Right atrium auricular region (tissue), 2 donors: ENCODE results near the gene NDUFV3. TPM values are rescaled to one million over a fixed set of nuclear protein-coding genes. Genes with fewer than 3 reads are reported as not detected.

Source experiments
- DNase-seq: peaks from one replicate; pipeline ENCODE4 v3.0.0-alpha.2; 2019; ENCODE audit warnings: low spot score
- H3K27ac ChIP-seq, 2 donors: fragments of 200-600 bp; sonication (generic); 1 replicate in 1 of 2; 2 replicates in 1 of 2; pipeline ENCODE4 v1.5.1; 2016 to 2019
- H3K27me3 ChIP-seq, 2 donors: fragments of 200-600 bp; sonication (generic); one replicate each; pipeline versions ENCODE4 v1.5.1 to v1.6.0; 2017 to 2019
- H3K36me3 ChIP-seq: fragments of 200-600 bp; sonication (generic); one replicate; pipeline ENCODE4 v1.5.1; 2016
- H3K4me1 ChIP-seq, 2 donors: fragments of 200-600 bp; sonication (generic); one replicate each; pipeline versions ENCODE4 v1.5.1 to v1.6.0; 2017 to 2019
- H3K4me3 ChIP-seq, 2 donors: fragments of 200-600 bp; sonication (generic); 1 replicate in 1 of 2; 2 replicates in 1 of 2; pipeline ENCODE4 v1.5.1; 2017 to 2019; ENCODE audit warnings: mild to moderate bottlenecking in 1 of 2, moderate library complexity in 1 of 2
- H3K9me3 ChIP-seq, 2 donors: fragments of 200-600 bp; sonication (generic); one replicate each; pipeline ENCODE4 v1.5.1; 2019
- total RNA-seq, 2 donors: library from RNA; depleted of rRNA; stranded (reverse); fragments of >200 nt; gene quantifications; one replicate each; pipeline ENCODE4 v1.1.0, GENCODE V29; 2016
- TF ChIP-seq, protein P1 (sequence below), 2 donors: fragments of 200-600 bp; sonication (generic); IDR thresholded peaks; one replicate each; pipeline ENCODE4 v1.5.1; 2019; ENCODE audit warnings: antibody characterized with exemption in 2 of 2

NDUFV3 gene
- total RNA-seq, result 10 to 100 TPM; 28.8 to 37.4 TPM

DNA sequence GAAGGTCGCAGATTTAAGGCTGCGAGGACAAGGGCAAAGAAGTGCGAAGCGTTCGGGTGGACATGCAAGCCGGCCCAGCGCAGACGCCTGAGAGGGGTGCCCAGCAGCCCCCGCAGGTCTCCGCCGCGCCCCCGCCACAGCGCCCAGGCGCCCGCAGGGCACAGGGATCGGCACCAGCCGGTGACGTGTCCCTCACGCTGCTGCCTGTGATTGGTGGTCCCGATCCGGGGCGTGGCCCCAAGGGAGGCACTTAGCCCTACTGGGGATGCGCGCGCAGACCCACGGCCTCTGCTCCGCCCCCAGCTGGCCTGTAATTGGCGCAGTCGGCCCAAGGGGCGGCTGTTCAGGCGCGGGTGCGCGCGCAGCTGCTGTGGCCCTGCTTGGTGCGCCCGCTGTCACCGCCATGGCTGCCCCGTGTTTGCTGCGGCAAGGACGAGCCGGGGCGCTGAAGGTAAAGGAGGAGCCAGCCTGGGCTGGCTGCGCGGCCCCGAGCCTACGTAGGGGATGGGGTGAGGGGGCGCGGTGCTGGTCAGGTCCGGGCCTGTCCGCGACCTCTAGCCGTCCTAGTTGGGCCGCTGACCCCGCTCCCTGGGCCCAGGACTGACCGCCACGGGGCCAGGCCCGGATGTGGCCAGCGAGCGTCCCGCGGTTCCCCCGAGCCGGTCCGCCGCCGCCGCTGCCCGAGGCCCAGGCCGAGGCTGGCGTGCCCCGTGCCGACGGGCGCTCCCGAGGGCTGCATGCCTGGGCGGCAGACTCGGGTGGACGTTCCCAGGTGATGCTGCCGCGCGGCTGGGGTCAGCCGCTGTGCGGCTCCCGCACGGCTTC is at the start of gene NDUFV3:
NDUFV3 (plus strand) TSS at position 379 of the 825 bp plus-strand sequence; CDS start at position 404, 25 bp downstream.
- Histone ChIP-seq H3K9me3 (no peaks in the 10 kb centered on the region), H3K4me1 (peaks cover 0 to 15% of the 10 kb centered on the region in 2 donors), H3K4me3 (peak within 1 kb of the TSS; percentile 65 to 92), H3K27ac (peak within 1 kb of the TSS; percentile 93 to 97), H3K27me3 (no peaks in the 10 kb centered on the region), H3K36me3 (peaks cover 17% of the 10 kb centered on the region)
- DNase-seq, result peak; percentile 100
- TF ChIP-seq, protein P1, sequence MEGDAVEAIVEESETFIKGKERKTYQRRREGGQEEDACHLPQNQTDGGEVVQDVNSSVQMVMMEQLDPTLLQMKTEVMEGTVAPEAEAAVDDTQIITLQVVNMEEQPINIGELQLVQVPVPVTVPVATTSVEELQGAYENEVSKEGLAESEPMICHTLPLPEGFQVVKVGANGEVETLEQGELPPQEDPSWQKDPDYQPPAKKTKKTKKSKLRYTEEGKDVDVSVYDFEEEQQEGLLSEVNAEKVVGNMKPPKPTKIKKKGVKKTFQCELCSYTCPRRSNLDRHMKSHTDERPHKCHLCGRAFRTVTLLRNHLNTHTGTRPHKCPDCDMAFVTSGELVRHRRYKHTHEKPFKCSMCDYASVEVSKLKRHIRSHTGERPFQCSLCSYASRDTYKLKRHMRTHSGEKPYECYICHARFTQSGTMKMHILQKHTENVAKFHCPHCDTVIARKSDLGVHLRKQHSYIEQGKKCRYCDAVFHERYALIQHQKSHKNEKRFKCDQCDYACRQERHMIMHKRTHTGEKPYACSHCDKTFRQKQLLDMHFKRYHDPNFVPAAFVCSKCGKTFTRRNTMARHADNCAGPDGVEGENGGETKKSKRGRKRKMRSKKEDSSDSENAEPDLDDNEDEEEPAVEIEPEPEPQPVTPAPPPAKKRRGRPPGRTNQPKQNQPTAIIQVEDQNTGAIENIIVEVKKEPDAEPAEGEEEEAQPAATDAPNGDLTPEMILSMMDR (IDR thresholded peaks at IDR 0.05), result peak in 1 of 2 donors; percentile 25

DNA sequence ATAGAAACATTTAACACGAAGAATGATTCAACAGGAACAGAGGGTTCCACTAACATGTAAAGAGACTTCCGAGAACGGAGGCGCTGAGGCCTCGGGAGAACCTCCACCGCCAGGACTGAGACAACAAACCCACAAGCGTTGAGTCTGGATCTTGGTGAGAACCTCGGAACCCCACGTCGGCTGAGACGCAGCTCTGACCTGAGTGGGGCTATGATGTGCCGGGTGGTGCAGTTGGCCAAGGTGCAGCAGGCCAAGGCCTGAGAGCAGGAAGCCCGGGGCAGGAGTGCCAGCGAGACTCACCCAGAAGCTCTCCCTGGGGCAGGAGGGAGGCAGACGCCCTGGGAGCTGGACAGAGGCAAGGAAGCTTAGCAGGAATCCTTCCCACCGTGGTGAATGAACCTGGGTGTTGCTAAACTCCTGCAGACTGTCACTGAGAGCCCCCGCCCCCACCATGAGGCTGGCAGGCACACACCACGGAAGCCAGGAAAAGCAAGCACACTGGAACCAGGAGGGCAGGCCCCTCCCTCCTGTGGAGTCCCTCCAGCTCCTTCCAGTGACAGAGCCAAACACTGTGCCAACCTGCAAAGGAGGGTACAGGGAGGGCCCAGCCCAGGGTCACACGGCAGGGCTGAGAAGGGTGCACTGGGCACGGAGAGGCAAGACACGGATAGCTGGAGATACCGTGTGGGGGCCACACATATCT is 48.5 kb upstream of the NDUFV3 start:
- no peak overlapping the region for H3K4me3 ChIP-seq
- no peaks in the 10 kb centered on the region for H3K9me3 ChIP-seq
- peaks cover 34% of the 10 kb centered on the region for H3K36me3 ChIP-seq
- DNase-seq, result no peak
- TF ChIP-seq, protein P1 (IDR thresholded peaks at IDR 0.05), result no peak
- no peaks in the 10 kb centered on the region for H3K4me1 ChIP-seq
- H3K27me3 ChIP-seq, result no peaks in the 10 kb centered on the region
- H3K27ac ChIP-seq, result peak overlapping the region in 1 of 2 donors; percentile 48

DNA sequence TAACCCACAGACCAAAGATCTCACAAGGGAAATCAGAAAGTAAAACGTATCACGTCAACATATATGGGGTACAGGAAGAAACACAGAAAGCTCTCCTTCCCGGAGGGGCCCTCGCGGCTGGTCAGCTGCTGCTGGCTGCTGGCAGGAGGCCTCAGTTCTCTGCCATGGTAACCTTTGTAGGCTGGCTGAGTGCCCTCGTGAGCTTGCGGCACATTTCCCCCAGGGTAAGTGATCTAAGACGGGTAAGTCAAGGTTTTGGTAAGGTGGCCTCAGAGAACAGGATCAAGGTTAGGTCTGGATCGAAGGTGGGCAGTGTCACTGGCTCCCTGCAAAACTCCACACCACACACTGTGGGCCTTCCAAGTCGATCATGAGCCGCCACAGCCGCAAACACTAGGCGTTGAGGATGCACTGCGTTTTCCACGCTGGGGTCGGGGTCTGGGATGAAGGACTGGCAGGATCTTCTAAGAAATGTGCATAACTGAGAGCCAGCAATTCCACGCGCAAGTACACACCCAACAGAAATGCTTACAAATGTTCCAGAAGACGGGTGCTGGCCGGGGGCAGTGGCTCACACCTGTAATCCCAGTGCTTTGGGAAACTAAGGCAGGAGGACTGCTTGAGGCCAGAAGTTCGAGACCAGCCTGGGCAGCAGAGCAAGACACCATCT is 47.7 kb upstream of the NDUFV3 start:
- no peaks in the 10 kb centered on the region for H3K27me3 ChIP-seq
- no peaks in the 10 kb centered on the region for H3K9me3 ChIP-seq
- TF ChIP-seq, protein P1 (IDR thresholded peaks at IDR 0.05), result no peak
- no peaks in the 10 kb centered on the region for H3K4me1 ChIP-seq
- peak overlapping the region in 1 of 2 donors; percentile 48 for H3K27ac ChIP-seq
- no peak for DNase-seq
- H3K4me3 ChIP-seq, result no peak overlapping the region
- peaks cover 30% of the 10 kb centered on the region for H3K36me3 ChIP-seq

DNA sequence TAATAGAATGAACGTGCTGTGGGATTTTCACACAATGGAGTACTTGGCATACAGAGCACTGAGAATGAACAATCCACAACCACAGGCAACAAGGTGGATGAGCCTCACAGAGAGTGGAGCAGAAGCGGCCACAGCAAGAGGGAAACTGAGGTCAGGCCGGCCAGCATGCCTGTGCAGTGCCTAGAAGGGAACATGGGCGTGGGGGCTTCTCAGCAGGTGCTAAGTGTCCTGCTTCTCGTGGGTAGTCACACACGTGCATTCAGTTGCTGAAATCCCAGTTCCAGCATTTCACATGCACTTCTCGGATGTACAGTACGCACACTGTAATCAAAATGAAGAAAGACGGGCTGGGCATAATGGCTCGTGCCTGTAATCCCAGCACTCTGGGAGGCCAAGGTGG is 46.9 kb upstream of the NDUFV3 start:
- DNase-seq, result no peak
- no peak overlapping the region for H3K4me3 ChIP-seq
- no peaks in the 10 kb centered on the region for H3K4me1 ChIP-seq
- peaks cover 23% of the 10 kb centered on the region for H3K36me3 ChIP-seq
- H3K27me3 ChIP-seq, result no peaks in the 10 kb centered on the region
- TF ChIP-seq, protein P1 (IDR thresholded peaks at IDR 0.05), result no peak
- H3K27ac ChIP-seq, result no peak overlapping the region
- no peaks in the 10 kb centered on the region for H3K9me3 ChIP-seq

DNA sequence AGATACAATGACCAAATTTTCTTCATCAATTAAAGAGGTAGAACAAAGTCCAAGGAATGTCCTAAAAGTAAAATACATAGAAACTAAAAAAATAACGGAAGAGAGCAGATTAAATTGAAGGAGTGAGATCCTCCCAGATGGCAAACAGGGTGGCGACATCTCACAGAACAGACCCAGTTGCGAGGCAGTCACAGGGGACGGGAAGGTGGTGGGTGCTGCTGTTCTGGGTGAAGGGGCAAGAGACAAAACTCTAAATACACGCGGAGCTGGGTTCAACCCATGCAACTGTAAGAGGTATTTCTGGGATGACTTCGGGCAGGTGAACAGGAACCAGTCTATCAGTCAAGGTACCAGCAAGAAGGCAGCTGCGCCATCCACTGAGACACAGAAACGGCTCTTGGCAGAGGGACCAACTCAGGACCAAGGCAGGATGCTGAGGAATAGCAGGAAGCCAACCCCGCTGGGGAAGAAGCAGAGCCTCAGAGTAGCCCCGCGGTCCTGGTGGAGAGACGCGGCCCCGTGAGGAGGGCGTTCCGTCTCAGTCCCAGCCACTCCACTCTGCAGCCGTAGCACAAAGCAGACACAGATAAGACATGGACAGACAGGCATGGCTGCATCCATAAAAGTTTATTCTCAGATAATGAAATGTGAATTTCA is 45.9 kb upstream of the NDUFV3 start:
- DNase-seq, result no peak
- TF ChIP-seq, protein P1 (IDR thresholded peaks at IDR 0.05), result no peak
- H3K27me3 ChIP-seq, result no peaks in the 10 kb centered on the region
- H3K27ac ChIP-seq, result no peak overlapping the region
- no peaks in the 10 kb centered on the region for H3K9me3 ChIP-seq
- no peaks in the 10 kb centered on the region for H3K4me1 ChIP-seq
- H3K4me3 ChIP-seq, result no peak overlapping the region
- H3K36me3 ChIP-seq, result peaks cover 26% of the 10 kb centered on the region
